ENCODE data around the gene FAM170B.

Gene FAM170B

DNA sequence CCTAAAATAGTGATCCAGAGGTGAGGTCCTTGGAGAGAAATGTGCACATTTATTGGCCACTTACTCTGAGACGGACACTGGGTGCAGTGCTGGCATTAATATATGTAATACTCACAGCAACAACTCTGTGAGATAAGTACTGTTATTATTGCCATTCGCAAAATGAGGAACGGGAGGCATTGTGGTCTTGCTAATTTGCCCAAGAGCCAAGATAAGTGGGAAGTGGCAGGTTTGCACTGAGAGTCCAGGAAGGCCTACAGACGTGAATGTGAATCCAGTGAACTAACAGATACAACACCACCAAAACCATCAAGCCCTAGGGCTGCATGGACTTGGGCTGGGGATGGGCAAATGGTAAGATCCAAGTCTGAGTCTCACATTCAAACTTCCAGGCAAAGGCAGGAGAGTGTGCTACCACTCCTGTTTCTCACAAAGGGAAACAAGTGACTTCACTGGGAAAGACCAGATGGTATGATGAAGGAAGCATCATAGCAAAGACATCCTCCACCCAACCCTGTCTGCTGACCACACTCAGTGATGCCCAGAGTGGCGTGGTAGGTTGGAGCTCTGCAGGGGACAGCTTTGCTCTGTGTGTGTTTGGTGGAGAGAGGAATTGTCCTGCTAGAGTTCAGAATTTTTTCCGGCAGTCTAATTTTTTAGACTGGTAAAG is 35.1 kb upstream of the FAM170B start:
- no peak for DNase-seq

DNA sequence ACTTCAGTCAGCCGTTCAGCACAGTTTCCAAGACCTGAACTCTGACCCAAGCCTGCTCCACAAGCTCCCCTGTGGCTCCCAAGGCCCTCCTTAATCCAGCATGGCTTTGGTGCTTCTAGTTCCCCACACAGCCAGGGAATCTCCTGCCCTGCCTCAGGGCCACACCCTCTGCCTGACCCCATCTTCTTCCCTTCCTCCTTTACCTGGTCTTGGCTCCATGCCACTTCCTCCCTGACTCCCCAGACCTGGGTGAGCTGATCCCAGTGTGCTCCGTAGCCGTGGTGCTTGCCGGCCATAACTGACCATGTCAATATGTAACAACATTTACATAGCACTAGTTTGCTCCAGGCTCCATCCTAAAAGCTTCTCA is 34.3 kb upstream of the FAM170B start:
- DNase-seq, result no peak

DNA sequence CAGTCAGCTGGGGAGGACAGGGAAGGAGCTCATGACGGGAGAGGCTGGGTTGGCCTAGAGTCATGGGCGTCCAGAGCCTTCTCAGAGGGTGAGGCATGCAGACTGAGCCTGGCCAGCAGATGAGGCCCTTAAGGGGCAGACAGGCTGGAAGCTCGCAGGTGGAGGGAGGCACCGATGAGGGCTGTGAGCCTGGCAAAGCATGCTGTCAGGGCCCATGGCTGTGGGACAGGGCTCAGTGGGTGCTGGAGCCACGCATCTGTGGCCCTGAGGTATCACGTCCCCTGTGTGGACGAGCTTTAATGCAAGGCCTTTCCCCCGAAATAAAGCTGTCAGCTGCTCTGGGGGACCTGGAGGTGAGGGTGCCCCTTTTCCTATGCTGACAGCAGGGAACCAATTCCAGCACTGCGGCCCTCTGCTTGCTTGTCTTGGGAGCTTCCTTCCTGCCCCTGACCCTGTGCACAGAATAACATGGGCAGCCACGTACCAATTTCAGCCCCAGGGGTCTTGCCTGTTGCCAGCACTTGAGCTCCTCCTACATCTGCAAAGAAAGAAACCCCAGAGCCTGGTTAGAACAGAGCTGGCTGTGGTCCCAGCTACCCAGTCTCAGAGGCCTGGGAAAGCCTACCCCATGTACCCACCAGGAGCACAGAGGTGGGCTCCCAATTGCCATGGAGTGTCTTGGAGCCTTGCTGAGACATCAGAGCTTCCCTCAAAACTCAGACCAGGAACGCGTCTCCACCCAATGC is 33.8 kb upstream of the FAM170B start:
- no peak for DNase-seq

DNA sequence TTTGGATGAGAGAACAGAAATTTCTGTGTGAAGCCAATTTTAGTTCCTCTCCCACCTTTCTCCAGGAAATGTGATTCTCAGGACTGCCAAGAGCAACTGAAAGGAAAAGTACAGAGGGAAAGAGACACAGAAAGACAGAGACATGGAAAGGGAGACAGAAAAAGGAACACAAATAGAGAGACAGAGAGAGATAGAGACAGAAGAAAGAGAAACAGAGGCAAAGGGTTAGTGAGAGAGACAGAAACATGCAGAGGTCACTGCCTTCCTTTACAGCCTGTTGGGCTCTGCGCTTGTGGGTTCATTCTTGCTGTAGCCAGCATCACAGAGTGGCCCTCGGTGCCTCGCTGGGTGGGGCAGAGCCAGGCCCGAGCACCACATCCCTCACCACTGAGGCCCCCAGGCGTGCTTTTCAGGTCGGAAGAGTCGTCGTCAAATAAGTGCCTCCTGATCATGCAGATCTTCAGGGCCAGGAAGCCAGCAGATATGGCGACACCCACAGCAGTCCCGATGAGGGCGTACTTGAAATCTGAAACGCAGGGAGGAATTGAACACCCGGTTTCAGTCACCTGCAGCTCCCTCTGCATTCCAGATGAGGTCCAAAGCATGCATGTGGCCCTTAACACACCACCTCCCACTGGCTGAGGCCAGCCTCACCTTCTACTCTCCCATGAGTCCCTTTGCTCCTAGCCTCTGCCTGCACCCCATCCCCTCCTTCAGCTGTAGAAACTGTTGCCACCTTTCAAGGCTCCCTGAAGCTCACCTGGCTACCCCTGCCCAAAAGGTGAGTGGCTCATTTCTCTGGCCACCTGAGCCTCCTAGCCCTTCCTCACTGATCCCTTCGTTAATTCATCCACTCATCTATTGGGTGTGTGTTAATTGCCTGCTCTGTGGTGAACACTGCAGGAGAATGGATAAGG is 32.9 kb upstream of the FAM170B start:
- no peak for DNase-seq

DNA sequence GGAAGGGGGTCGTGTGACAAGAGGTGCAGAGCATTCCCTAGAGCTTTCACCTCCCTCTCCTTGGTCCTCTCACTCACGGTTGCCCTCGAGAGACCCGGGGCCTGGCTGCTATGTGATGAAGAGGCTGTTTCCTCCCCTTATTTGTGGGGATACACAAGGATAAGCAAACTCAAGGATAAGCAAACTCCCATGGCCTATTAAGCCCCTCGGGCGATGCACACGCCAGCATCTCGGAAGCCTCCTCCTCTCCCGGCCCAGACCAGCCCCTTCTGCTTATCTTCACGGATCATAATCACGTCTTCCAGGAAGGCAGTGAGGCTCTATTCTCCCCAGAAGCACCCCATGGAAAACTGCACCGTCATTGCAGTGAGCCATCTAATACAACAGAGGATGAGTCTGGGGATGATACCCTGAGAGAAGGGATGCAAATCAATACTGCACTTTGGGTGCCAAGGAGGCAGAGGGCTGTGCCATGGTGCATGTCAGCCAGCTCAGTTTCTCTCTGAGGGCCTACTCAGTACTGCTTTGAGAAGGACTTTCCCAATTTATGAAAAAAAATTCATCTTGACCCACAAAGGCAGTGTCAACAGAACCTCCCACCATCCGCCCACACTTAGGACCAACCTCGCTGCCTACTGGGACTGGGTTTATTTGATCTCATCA is 32.1 kb upstream of the FAM170B start:
- DNase-seq, result no peak

DNA sequence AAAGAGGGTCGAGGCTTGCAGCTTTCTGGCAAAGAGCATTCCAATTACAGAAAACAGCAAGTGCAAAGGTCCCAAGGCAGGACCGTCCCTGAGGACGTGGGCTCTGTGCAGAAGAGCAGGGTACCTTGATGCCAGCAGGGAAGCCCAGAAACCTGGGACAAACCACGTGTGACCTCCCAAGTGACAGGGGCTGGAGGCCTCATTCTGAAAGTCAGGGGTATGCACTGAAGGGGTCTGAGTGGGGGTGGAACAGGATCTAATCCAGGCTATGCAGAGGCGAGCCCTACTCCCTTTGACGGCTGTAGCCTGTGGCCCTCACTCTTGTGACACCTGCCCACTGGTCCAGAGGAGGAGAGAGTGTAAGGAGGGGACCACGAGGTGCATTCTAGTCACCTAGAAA is 31.4 kb upstream of the FAM170B start:
- no peak for DNase-seq

DNA sequence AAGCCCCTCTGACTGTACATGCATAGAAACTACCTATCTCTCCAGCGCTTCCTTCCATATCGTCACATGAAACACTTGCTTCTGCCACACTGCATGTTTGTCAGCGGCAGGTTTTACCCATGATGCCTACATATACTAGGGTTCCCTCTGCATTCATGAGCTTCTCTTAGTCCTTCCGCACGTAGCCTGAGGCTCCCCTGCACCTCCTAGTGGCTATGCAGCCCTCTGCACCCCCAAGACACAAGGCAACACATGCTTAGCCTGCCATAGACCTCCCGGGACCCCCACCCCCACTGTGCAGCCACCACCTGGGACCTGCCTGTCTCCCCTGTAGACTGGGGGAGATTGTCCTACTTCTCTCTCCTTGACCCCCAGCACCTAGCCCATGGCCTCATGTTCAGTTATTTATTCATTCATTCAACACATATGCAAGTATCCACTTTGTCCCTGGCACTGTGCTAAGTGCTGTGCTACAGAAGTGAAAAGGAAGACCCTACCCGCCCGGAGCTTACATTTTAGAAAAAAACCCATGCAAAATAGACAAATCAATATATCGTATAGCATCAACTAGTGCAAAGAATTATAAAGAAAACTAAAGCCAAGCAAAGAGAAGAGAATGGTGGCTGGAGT is 30.9 kb upstream of the FAM170B start:
- DNase-seq, result peak; percentile 59

DNA sequence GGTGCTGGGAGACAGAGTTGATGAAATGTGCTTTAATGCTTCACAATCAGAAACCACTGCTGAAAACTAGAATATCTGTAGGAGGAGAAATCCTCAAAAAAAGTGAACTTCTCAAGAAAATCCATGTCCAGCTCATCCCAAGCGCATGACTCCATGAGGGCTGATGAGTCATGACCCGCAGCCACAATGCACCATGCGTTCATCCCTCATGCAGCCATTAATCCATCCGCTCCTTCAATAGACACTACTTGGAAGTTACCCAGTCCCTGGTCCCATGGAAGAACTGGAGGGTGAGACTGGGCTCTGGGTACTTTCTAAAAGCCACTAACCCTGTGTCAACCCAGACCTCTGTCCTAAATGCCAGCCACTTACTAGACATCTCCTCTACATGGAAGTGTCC is 29.9 kb upstream of the FAM170B start:
- no peak for DNase-seq

DNA sequence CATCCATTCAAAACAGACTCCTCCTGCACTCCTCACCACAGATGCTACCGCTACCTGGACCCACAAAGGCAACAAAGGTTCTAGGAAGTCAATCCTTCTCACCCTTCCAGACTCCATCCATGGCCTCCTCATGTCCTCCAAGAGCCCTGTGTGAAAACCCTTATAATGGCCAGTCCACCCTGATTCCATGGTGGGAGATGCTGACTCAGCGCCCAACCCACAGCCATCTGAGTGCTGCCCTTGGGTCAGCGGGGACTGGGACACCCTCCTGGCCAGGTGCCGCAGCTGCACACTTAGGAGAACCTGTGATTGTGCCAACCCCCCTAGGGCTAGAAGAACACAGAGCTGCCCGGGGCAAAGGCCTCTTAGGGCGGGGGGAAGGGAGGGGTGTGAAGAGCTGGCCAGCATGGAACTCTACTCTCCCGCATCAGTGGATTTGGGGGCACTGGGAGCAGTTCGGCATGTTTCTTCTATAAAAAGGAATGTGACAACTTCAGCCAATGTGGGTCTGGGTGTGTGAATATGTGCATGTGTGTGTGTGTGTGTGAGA is 29.0 kb upstream of the FAM170B start:
- DNase-seq, result no peak

DNA sequence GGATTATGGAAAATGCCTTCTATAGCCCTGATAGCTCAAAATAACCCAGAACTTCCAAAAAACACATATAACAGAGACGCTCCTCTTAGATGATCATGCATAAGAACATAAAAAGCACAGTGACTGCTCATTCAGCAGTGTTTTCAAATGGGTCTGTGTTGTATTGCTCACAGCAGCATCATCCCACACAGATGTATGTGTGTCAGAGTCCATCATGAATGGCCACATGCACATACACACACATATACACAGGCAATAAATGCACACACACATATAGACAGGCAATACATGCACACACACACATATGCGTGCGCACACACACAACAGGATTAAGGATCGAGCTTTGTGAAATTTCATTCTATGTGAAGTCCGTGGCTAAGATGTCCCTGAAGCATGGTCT is 28.2 kb upstream of the FAM170B start:
- DNase-seq, result no peak

DNA sequence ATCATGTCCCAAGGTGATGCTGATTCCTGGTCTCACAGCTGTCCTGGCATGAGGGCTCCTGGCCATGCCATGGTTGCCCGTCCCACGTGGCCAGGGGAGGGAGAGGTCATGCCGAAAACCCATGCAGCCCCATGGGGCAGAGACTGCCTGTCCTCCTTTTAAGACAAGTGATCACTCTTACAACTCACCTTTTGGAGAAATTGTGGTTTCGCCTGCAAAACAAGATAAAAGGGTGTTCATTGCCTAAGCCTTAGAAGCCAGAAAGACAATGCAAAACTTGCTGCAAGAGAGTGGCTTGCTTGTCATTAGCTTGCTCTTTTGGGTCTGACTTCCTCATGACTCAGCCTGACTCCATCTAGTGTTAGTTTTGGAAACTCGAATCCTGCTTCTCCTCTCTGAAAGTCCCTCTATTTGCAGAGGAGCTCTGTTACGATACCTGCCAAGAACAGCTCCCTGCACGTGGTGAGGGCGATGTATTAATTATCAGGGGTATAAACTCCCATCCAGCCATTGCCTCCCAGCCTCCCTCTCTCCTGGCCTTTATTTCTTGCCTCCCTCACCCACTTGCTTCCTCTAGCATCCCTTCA is 27.7 kb upstream of the FAM170B start:
- no peak for DNase-seq

DNA sequence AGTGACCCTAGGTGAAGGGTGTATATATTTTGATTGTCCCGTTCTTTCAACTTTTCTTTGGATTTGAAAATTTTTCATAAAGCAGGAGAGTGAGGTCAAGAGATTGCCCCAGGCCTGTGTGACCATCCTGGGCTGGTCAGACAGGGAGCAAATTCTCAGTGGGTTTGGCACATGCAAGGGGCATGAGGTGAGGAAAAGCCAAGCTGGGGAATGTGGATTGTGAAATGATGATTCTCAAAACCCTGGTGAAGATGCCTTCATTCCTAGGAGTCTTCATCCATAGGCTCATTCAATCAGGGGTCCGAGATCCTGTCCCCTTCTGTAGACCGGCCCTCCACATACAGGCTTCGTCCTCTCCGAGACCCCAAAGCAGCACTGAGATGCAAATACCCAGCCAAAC is 27.0 kb upstream of the FAM170B start:
- no peak for DNase-seq

DNA sequence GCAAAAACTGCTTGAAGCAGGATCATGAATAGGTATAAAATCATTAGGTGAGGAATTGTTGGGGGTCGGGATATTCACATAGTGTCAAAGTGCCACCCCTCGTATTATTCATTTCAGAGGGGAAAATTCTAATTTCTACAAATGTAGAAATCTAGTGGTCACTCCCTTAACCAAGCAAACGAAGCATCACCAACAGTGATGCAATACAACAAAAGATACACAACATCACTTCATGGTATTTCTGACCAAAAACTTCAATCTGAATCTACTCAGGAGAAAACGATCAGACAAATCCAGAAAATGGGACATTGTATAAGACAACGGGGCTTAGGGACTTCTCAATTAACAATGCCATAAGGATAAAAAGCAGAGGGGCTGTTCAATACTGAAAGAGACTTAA is 26.3 kb upstream of the FAM170B start:
- DNase-seq, result no peak

DNA sequence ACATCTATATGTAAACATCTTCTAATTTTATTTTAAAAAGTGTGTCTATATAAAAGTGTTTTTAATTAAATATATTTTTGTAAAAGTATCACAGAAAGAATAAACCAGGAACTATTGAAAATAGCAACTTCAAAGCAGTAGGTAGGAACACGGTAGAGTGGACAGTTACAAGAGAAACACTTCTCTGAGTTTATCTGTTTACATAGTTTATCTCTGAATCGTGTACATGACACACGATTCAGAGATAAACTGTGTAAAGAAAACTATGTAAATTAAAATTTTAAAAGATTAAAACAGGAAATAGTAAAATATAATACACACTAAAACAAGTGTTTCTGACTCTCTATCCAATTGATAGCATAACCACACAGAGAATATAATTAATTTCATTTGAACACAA is 25.1 kb upstream of the FAM170B start:
- no peak for DNase-seq

DNA sequence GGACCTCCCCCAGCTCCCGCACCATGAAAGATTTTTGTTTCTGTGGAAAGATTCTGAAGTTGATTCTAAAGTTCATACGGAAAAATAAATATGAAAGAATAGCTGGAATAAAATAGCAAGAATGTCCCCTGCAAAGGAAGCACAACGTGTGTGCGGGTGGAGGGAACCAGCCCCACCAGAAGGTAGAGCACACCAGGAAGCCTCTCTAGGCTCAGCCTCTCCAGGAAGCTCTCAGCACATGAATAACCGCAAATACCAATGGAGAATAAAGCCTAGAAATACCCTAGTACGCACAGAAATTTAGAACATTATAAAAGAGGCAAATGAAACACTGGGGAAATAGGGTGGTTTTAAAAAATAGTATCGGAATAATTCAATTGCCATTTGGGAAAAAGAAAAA is 24.6 kb upstream of the FAM170B start:
- DNase-seq, result no peak

DNA sequence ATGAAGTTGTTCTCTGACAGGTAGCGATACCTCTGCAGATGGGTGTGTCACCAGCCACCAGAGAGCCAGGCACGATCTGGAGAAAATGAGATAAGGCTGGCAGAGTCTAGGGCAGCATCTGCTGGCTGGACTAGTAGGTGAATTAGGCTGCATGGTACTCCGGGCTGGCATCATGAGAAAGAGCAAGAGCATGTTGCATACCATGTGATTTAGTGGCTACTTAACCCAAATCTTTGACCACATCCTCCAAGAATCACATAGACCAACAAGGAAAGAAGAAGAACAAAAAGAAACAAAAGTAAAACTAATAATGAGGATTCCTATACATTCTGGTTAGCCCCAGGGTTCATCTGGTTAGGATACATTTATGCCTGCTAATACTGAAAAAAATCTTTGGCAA is 23.4 kb upstream of the FAM170B start:
- DNase-seq, result no peak

DNA sequence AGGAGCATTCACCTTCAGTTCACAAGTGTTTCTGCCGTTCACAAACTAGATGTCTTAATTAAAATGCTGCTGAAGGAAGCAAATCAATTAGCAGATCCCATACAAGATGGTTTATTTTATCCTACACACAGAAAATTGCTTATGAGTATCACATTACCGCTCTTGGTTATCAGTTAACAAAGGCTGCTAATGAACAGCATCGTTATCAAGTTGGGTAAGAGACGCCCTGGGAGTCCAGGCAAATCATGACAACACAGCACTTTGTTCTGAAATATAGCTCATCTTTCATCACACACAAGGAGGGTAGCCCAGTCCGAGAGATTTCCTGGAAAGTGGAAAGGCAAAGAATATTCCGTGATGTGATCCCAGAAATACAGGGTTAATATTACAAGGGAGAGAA is 20.8 kb upstream of the FAM170B start:
- no peak for DNase-seq

DNA sequence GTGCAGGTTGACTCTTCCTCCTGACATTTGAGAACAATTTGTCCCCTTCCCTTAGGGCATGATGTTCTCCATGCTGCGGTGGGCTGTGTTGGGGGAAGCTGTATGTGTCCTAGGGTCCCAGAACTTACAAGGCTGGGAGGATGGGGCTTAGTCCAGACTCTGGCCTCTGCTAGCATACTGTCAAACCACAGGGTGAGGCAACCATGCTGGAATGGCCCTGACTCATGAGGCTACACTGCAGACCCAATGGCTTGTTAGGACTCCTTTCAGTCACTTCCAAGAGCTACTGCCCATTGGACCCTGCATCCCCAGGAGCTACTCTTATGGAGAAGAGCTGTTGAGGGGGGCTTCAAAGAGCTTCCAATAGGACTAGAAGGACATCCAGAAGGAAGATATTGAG is 20.1 kb upstream of the FAM170B start:
- no peak for DNase-seq

DNA sequence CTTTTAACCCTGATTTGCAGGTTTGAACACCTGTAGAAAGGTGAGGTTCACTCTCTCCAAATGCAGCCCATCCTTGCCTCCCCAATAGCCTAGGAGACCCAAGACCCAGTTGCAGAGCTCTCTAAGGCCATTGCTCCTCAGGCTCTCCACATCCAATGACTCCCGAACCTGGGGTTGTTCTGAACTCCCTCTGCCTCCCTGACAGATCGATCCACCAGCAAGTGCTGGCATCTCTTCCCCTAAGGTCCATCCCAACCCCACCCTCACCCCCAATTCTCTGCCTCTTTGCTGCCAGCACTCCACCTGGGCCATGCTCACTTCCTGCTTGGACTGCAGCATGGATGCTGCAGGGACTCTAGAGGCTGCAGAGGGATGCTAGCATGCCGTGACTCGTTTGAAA is 19.3 kb upstream of the FAM170B start:
- no peak for DNase-seq

DNA sequence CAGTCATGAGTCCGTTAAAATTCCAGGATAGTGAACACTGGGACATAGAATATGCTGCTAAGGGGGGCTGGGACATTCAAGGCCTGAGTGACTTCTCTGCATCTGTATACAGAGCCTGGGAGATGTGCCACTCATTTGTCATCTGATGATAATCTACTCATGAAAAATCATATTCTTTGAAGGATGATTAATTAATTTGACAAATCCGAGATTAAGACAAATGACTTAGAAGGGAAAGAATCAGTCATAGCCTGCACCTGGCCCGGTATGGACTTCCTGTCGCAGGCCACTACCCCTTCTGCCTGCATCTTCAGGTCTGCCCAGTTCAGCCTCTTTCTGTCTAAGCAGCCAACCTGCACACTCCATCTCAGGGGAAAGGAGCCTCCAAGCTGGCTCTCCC is 18.8 kb upstream of the FAM170B start:
- DNase-seq, result no peak

DNA sequence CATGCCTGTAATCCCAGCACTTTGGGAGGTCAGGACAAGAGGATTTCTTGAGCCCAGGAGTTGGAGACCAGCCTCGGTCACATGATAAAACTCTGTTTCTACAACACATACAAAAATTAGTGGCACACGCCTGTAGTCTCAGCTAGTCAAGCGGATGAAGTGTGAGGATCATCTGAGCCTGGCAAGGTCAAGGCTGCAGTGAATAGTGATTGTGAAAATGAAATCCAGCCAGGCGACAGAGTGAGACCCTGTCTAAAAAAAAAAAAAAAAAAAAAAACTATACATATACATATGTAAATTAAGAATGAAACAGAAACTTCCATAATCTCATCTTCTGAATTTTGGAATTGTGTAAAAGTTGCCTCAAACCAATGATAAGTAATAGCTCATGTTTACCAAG is 18.2 kb upstream of the FAM170B start:
- no peak for DNase-seq

DNA sequence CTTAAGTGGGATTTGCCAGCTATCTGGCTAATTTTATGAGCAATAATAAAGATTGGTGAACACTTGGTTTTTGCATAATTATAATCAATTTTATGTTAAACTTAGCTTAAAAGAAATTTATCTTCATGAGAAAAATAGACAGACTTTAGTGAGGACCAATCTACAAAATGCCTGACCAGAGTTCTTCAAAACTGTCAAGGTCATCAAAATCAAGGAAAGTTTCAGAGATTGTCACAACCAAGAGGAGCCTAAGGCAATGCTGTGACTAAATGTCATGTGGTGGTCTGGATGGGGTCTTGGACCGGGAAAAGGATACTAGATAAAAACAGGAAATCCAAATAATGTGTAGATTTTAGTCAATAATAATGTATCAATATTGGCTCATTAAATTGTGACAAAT is 17.7 kb upstream of the FAM170B start:
- DNase-seq, result no peak
